K562 (cell line): ENCODE data around the gene GPR4. TPM values are rescaled to one million over a fixed set of nuclear protein-coding genes. Genes with fewer than 3 reads are reported as not detected.

ENCODE experiments used
- BRD9 ChIP-seq: fragments of 450-650 bp; IDR thresholded peaks from 2 replicates; pipeline ENCODE4 v1.6.1; 2018; ENCODE audit warnings: low read depth; ENCODE audit not compliant: partially characterized antibody
- CHD1 ChIP-seq: fragments of 200-600 bp; sonication (generic); IDR thresholded peaks from one replicate; pipeline ENCODE4 v1.6.1; 2012; ENCODE audit warnings: mild to moderate bottlenecking, moderate library complexity, low read length, inconsistent platforms
- DNMT1 ChIP-seq: fragments of 450-650 bp; IDR thresholded peaks from 2 replicates; pipeline ENCODE4 v1.6.1; 2016; ENCODE audit warnings: antibody characterized with exemption, mild to moderate bottlenecking
- DPF2 ChIP-seq: fragments of 450-650 bp; IDR thresholded peaks from 2 replicates; pipeline ENCODE4 v1.6.1; 2016
- NEUROD1 ChIP-seq: fragments of 150-350 bp; IDR thresholded peaks from 2 replicates; pipeline ENCODE4 v1.6.1; 2014; ENCODE audit warnings: borderline replicate concordance, low read length, low read depth; ENCODE audit not compliant: partially characterized antibody
- NFE2 ChIP-seq: IDR thresholded peaks from 2 replicates; pipeline ENCODE4 v1.6.1; 2014; ENCODE audit warnings: antibody characterized with exemption, low read depth
- NFYB ChIP-seq: IDR thresholded peaks from 2 replicates; pipeline ENCODE4 v1.6.1; 2011; ENCODE audit warnings: mild to moderate bottlenecking, moderate library complexity; ENCODE audit not compliant: insufficient read length; ENCODE audit errors: extremely low read depth
- PCBP2 ChIP-seq: fragments of 200-400 bp; formaldehyde crosslinking; IDR thresholded peaks from 2 replicates; pipeline ENCODE4 v1.6.1; 2018; ENCODE audit warnings: low read length, low read depth, mild to moderate bottlenecking, moderate library complexity; ENCODE audit not compliant: poor library complexity, severe bottlenecking
- PHTF2 ChIP-seq: fragments of 250-450 bp; sonication (Bioruptor Pico); IDR thresholded peaks from 2 replicates; pipeline ENCODE4 v1.5.0; 2021; ENCODE audit warnings: mild to moderate bottlenecking
- PTRF ChIP-seq: fragments of 450-650 bp; IDR thresholded peaks from 2 replicates; pipeline ENCODE4 v1.6.1; 2016; ENCODE audit warnings: mild to moderate bottlenecking, missing genetic modification characterization, missing compliant biosample characterization
- RBM34 ChIP-seq: fragments of 200-400 bp; formaldehyde crosslinking; IDR thresholded peaks from 2 replicates; pipeline ENCODE4 v1.6.1; 2018; ENCODE audit warnings: low read length, borderline replicate concordance; ENCODE audit not compliant: insufficient read depth
- SAFB ChIP-seq: fragments of 200-400 bp; formaldehyde crosslinking; IDR thresholded peaks from 2 replicates; pipeline ENCODE4 v1.6.1; 2017; ENCODE audit warnings: low read depth, low read length, borderline replicate concordance
- SP1 ChIP-seq: sonication (generic); formaldehyde crosslinking; IDR thresholded peaks from 2 replicates; pipeline ENCODE4 v1.8.1; 2022; ENCODE audit warnings: mild to moderate bottlenecking, missing genetic modification reagents
- TAF7 ChIP-seq: fragments of 450-650 bp; IDR thresholded peaks from 2 replicates; pipeline ENCODE4 v1.6.1; 2016; ENCODE audit warnings: missing genetic modification characterization, missing compliant biosample characterization
- TBP ChIP-seq: optimal IDR thresholded peaks from 2 replicates; pipeline ENCODE3; 2011; ENCODE audit warnings: low read depth, low read length, improper control_type of control experiment
- ZBTB2 ChIP-seq: fragments of 450-650 bp; IDR thresholded peaks from 2 replicates; pipeline ENCODE4 v1.6.1; 2016; ENCODE audit warnings: antibody characterized with exemption
- ZNF280A ChIP-seq: fragments of 450-650 bp; IDR thresholded peaks from 2 replicates; pipeline ENCODE4 v1.6.1; 2018; ENCODE audit warnings: mild to moderate bottlenecking, low read depth; ENCODE audit not compliant: partially characterized antibody
- polyA plus RNA-seq, 8 experiments: library from polyadenylated mRNA; depleted of rRNA in 4 of 8; stranded (reverse) in 5 of 8; unstranded in 3 of 8; fragments of >200 nt; fragmentation: Nextera tagmentation in 2 of 8; fragmentation: Illumina TruSeq in 1 of 8; extraction: Ambion mirVana in 2 of 8; extraction: Trizol in 1 of 8; gene quantifications; 2 replicates each; pipeline versions ENCODE4 v1.2.1 to v1.2.3, GENCODE V29; 2011 to 2014; ENCODE audit warnings: inconsistent platforms in 1 of 8, missing spikeins in 1 of 8
- total RNA-seq, 7 experiments: library from RNA; depleted of rRNA in 6 of 7; stranded (reverse); fragments of >200 nt in 6 of 7; fragmentation: Illumina TruSeq in 2 of 7; extraction: Trizol in 2 of 7; gene quantifications; 2 replicates each; pipeline versions ENCODE4 v1.2.1 to v1.2.3, GENCODE V29; 2011 to 2021; ENCODE audit warnings: low replicate concordance in 1 of 7
- TF ChIP-seq, protein P1 (sequence below): fragments of 450-650 bp; IDR thresholded peaks from 2 replicates; pipeline ENCODE4 v1.6.1; 2016; ENCODE audit warnings: low read depth, mild to moderate bottlenecking, moderate library complexity
- TF ChIP-seq, protein P2 (sequence below): sonication (generic); formaldehyde crosslinking; IDR thresholded peaks from 2 replicates; pipeline ENCODE4 v1.8.0; 2022; ENCODE audit warnings: mild to moderate bottlenecking, low read depth, missing genetic modification reagents
- TF ChIP-seq, protein P3 (sequence below): fragments of 250-450 bp; sonication (Bioruptor Pico); IDR thresholded peaks from 2 replicates; pipeline ENCODE4 v1.5.0; 2021

The GPR4 gene
- total and polyA plus RNA-seq, 9 of the 15 experiments (the other 6 are each of a cell fraction or from before 2014, with no cell fraction given), result 0.03 to 0.09 (median 0.04) TPM; not detected in 5

DNA sequence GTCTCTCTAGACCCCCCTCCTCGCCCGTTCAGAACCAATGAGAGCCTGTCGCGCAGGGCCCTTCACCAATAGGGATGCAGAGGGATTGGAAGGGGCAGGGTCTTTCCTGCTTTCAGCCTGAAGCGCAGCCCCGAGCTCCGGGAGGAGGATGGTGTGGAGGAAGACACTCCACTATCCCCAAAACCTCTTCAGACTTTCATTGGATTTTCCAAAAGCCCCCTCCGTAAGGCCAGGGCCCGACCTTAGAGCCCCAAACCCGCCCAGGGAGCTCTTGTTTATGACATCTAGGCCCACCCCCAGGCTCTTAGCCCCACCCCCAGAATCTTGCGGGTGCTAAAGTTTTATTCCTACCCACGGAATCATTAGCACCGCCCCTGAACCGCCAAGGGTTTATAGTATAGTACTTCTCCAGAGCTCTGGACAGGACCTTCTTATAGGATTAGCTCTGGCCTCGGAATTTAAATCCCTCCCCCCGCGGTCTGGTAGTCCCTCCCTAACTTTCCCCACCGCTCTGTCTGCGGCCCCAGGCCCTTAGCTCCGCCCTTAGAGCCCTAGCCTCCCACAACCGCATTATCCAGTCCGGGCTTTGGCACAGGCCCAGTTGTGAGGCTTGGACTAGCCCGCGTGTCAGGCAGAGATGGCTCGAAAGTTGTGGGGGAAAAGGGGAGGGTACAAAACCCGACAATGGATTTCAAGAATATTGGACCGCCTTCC is 43.8 kb upstream of the GPR4 start (continued):
- no peak for TF ChIP-seq ZNF280A
- peak; percentile 100 for TF ChIP-seq NEUROD1
- no peak for TF ChIP-seq PHTF2 (CRISPR knock-in tag)
- peak; percentile 100 for TF ChIP-seq NFYB
- TF ChIP-seq DNMT1, result no peak
- peak; percentile 93 for TF ChIP-seq SP1 (CRISPR knock-in tag)
- TF ChIP-seq, protein P1, sequence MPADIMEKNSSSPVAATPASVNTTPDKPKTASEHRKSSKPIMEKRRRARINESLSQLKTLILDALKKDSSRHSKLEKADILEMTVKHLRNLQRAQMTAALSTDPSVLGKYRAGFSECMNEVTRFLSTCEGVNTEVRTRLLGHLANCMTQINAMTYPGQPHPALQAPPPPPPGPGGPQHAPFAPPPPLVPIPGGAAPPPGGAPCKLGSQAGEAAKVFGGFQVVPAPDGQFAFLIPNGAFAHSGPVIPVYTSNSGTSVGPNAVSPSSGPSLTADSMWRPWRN, result peak; percentile 47; the same call in 1 of the 2 replicates
- no peak for TF ChIP-seq SAFB
- TF ChIP-seq TBP, result peak; percentile 65
- TF ChIP-seq PTRF, result no peak
- TF ChIP-seq, protein P2, sequence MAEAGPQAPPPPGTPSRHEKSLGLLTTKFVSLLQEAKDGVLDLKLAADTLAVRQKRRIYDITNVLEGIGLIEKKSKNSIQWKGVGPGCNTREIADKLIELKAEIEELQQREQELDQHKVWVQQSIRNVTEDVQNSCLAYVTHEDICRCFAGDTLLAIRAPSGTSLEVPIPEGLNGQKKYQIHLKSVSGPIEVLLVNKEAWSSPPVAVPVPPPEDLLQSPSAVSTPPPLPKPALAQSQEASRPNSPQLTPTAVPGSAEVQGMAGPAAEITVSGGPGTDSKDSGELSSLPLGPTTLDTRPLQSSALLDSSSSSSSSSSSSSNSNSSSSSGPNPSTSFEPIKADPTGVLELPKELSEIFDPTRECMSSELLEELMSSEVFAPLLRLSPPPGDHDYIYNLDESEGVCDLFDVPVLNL (CRISPR knock-in tag), result no peak
- TF ChIP-seq DPF2, result peak; percentile 68; the same call in 1 of the 2 replicates
- no peak for TF ChIP-seq TAF7
- TF ChIP-seq, protein P3, sequence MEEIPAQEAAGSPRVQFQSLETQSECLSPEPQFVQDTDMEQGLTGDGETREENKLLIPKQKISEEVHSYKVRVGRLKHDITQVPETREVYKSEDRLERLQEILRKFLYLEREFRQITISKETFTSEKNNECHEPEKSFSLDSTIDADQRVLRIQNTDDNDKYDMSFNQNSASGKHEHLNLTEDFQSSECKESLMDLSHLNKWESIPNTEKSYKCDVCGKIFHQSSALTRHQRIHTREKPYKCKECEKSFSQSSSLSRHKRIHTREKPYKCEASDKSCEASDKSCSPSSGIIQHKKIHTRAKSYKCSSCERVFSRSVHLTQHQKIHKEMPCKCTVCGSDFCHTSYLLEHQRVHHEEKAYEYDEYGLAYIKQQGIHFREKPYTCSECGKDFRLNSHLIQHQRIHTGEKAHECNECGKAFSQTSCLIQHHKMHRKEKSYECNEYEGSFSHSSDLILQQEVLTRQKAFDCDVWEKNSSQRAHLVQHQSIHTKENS (CRISPR knock-in tag), result no peak
- peak; percentile 70; the same call in 1 of the 2 replicates for TF ChIP-seq ZBTB2
- TF ChIP-seq RBM34, result no peak
- no peak for TF ChIP-seq NFE2
- no peak for TF ChIP-seq CHD1
- no peak for TF ChIP-seq PCBP2
- no peak for TF ChIP-seq BRD9
